Cardiac fibroblast (primary cell): ENCODE data around the gene NPTX2.

Experiments used
- DNase-seq, 2 donors: peaks; one replicate each; pipeline versions ENCODE4 v3.0.0 to v3.0.0-alpha.2; 2010; ENCODE audit warnings: low read depth in 2 of 2
- H3K4me3 ChIP-seq, 2 donors: replicated peaks in 1 of 2; 1 replicate in 1 of 2; 2 replicates in 1 of 2; pipeline ENCODE4 v1.5.1; 2011; ENCODE audit warnings: low read depth in 2 of 2, low read length in 2 of 2, mild to moderate bottlenecking in 2 of 2, moderate library complexity in 1 of 2
- TF ChIP-seq, protein P1 (sequence below): IDR thresholded peaks from one replicate; pipeline ENCODE4 v1.5.1; 2011; ENCODE audit warnings: low read depth, mild to moderate bottlenecking, low read length, inconsistent platforms

Gene NPTX2

DNA sequence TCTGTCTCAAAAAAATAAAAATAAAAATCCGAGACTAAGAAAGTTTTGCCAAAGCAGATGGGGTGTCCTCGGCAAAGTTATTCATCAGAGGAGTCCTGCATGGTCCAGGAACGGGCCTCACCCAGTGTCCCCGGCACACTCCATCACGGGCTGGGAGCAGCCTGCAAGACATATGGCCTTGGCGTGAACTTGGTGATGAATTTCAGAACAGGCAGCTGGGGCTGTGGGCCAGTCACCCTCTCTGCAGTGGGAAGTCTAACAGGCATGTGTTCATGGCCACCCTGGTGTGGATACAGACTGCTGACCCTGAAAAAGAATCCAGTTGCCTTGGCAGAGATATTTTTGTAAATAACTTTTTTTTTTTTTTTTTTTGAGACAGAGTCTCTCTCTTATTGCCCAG, 34.7 kb downstream of the NPTX2 start:
- TF ChIP-seq, protein P1, sequence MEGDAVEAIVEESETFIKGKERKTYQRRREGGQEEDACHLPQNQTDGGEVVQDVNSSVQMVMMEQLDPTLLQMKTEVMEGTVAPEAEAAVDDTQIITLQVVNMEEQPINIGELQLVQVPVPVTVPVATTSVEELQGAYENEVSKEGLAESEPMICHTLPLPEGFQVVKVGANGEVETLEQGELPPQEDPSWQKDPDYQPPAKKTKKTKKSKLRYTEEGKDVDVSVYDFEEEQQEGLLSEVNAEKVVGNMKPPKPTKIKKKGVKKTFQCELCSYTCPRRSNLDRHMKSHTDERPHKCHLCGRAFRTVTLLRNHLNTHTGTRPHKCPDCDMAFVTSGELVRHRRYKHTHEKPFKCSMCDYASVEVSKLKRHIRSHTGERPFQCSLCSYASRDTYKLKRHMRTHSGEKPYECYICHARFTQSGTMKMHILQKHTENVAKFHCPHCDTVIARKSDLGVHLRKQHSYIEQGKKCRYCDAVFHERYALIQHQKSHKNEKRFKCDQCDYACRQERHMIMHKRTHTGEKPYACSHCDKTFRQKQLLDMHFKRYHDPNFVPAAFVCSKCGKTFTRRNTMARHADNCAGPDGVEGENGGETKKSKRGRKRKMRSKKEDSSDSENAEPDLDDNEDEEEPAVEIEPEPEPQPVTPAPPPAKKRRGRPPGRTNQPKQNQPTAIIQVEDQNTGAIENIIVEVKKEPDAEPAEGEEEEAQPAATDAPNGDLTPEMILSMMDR = no peak
- no peak for DNase-seq
- no peak overlapping the region for H3K4me3 ChIP-seq

DNA sequence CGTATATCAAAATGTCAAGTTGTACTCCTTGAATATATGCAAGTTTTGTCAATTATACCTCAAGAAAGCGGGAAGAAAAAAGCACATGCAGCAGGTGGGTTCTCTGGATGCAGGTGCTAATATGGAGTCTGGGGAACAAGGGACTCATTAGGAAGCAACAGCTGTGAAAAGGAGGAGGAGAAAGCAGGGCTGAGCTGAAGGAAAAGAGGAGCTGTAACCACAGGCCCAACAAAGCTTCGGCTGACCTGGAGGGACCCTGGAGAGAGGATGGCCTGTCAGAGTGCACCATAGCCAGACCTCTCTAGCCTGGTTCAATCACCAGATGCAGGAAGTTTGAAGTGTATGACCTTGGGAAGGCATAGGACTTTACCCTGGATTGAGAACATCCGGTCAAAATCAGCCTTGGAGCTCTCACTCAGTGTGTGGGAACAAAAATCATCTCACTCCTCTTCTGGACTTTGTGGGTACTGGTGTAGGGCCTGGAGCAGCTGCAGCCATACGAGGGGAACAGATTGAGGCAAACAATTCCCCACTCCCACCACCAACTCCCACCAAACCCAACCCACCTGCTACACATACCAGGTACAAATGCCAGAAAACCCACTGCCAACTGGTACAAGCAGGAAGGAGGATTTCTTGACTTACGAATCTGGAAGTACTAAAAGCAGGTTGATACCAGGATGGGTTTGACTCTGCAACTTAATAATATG, 36.7 kb downstream of the NPTX2 start:
- TF ChIP-seq, protein P1 = no peak
- DNase-seq = no peak
- H3K4me3 ChIP-seq = no peak overlapping the region

DNA sequence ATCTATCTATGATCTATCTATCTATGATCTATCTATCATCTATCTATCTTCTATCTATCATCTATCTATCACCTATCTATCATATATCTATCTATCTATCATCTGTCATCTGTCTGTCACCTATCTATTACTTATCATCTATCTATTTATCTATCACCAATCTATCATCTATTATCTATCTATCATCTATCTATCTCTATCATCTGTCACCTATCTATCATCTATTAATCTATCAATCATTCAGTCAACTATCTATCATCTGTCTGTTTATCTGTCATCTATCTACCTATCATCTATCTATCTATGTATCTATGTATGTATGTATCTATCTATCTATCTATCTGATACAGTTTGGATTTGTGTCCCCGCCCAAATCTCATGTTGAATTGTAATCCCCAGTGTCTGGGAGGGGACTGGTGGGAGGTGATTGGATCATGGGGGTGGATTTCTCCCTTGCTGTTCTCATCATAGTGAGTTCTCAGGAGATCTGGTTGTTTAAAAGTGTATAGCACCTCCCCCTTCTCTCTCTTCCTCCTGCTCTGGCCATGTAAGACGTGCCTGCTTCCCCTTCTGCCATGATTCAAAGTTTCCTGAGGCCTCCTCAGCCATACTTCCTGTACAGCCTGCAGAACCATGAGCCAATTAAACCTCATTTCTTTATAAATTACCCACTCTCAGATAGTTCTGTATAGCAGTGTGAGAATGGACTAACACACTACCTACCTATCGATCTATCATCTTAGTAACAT, 37.6 kb downstream of the NPTX2 start:
- TF ChIP-seq, protein P1 = no peak
- H3K4me3 ChIP-seq = no peak overlapping the region
- DNase-seq = no peak

DNA sequence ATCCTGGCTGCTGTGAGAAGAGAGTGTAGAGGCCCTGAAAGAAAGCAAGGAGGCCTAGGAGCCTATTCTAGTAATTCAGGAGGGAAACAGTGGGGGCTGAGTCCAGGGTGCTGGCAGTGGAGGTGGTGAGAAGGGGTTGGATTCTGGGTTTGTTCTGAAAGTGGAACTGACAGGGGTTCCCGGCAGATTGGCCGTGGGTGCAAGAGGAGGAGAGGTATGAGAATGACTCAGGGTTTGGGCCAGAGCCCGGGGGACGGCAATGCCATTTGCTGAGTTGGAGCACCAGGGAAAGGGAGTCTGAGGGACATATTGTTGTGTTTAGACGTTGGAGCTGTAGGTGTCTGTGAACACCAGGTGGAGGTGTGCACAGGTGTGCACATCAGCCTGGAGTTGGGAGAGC, 38.5 kb downstream of the NPTX2 start:
- H3K4me3 ChIP-seq = no peak overlapping the region
- no peak for DNase-seq
- TF ChIP-seq, protein P1 = no peak

DNA sequence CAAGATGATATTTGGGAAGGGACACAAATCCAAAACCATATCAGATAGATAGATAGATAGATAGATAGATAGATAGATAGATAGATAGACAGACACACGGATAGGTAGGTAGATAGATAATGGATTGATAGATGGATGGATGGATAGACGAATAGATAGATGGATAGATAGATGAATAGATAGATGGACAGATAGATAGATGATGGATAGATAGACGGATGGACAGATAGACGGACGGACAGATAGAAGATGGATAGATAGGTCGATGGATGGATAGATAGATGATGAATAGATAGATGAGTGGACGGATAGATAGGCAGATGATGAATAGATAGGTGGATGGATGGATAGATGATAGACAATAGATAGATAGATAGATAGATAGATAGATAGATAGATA, 39.8 kb downstream of the NPTX2 start:
- no peak for DNase-seq

DNA sequence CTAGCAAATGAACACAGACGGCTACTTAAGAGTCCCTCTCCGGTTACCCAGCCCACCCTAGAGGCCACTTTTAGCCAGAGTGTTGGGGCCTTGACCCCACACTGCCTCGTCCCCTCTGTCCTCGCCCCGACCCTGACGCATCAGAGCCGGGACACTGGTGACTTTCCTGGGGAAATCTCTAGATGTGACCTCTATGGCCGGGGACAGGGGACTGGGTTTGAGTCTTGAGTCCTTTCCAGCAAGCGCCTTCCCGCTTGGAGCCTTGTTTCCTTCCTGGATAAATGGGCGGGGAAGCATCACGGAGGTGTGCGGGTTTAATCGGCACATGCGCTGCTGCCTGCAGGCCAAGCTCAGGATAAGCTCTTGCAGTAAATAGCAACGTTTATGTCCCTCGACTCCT, 40.7 kb downstream of the NPTX2 start:
- DNase-seq = no peak
- no peak overlapping the region for H3K4me3 ChIP-seq
- TF ChIP-seq, protein P1 = no peak

More for the DNA sequence above, 39.8 kb downstream of the NPTX2 start:
- no peak overlapping the region for H3K4me3 ChIP-seq
- TF ChIP-seq, protein P1 = no peak
